Endometrial microvascular endothelial cells (primary cell): ENCODE measurements around the gene PLIN5. TPM values are rescaled to one million over a fixed set of nuclear protein-coding genes. Genes with fewer than 3 reads are reported as not detected.
"Not testable (repeated sequence)": the region's sequence is repeated elsewhere in the genome, so short reads cannot be mapped to it uniquely, and the experiment has no call there.

Source experiments
- in situ Hi-C: cut with HindIII; loops from 2 replicates; pipeline ENCODE4 v1.10.0; 2017; ENCODE audit warnings: low sequenced_read_pairs, low pct_unique_long_range_greater_than_20kb; ENCODE audit errors: inconsistent ontology term
- total RNA-seq: library from RNA; depleted of rRNA; stranded (reverse); fragments of >200 nt; gene quantifications from one replicate; pipeline ENCODE4 v1.2.3, GENCODE V29; 2015; ENCODE audit errors: inconsistent ontology term

Gene PLIN5
- total RNA-seq, 1 donor from 2014 or later, result not detected

- in situ Hi-C loops, result not testable (repeated sequence)
Measured at GRCh38 chr19:4527377-4527776, 7.6 kb downstream of the PLIN5 start.

- in situ Hi-C loops, result no loop called here
Measured at GRCh38 chr19:4525563-4526002, 9.4 kb downstream of the PLIN5 start.

- in situ Hi-C loops, result no loop called here
Measured at GRCh38 chr19:4524808-4525562, 10.0 kb downstream of the PLIN5 start.

- in situ Hi-C loops, result no loop called here
Measured at GRCh38 chr19:4523306-4524110, 11.5 kb downstream of the PLIN5 start.

GRCh38 chr19:4522291-4523002, 12.6 kb downstream of the PLIN5 start:
- in situ Hi-C loops, result no loop called here

- in situ Hi-C loops, result no loop called here
Measured at GRCh38 chr19:4521888-4522242, 13.2 kb downstream of the PLIN5 start.

GRCh38 chr19:4521170-4521887, 13.7 kb downstream of the PLIN5 start:
- in situ Hi-C loops, result no loop called here

- in situ Hi-C loops, result no loop called here
Measured at GRCh38 chr19:4519521-4520277, 15.3 kb downstream of the PLIN5 start.

- in situ Hi-C loops, result no loop called here
Measured at GRCh38 chr19:4519172-4519496, 15.9 kb downstream of the PLIN5 start.

- in situ Hi-C loops, result no loop called here
Measured at GRCh38 chr19:4518345-4519171, 16.5 kb downstream of the PLIN5 start, which contains the start of gene PLIN4. Gene PLIN4 (minus strand): TSS chr19:4518486. CDS start chr19:4518272, 214 bp downstream.

GRCh38 chr19:4517451-4518057, 17.5 kb downstream of the PLIN5 start:
- in situ Hi-C loops, result no loop called here

- in situ Hi-C loops, result no loop called here
Measured at GRCh38 chr19:4516939-4517300, 18.1 kb downstream of the PLIN5 start.

- in situ Hi-C loops, result no loop called here
Measured at GRCh38 chr19:4516199-4516938, 18.7 kb downstream of the PLIN5 start.

- in situ Hi-C loops, result no loop called here
Measured at GRCh38 chr19:4515732-4516131, 19.3 kb downstream of the PLIN5 start.

- in situ Hi-C loops, result no loop called here
Measured at GRCh38 chr19:4513248-4513647, 21.8 kb downstream of the PLIN5 start.

GRCh38 chr19:4512070-4512469, 23.0 kb downstream of the PLIN5 start:
- in situ Hi-C loops, result no loop called here
